K562 (cell line): ENCODE results near the gene NABP1. TPM values are rescaled to one million over a fixed set of nuclear protein-coding genes. Genes with fewer than 3 reads are reported as not detected.

ENCODE experiments used
- ADNP ChIP-seq: fragments of 200-800 bp; sonication (Bioruptor generic); IDR thresholded peaks from 2 replicates; pipeline ENCODE4 v1.6.1; 2016; ENCODE audit warnings: missing genetic modification characterization, missing compliant biosample characterization
- ATF6 ChIP-seq: sonication (generic); formaldehyde crosslinking; IDR thresholded peaks from 2 replicates; pipeline ENCODE4 v1.4.0; 2020; ENCODE audit warnings: mild to moderate bottlenecking, missing genetic modification reagents
- ATF7 ChIP-seq: fragments of 450-650 bp; IDR thresholded peaks from 2 replicates; pipeline ENCODE4 v1.7.1; 2014; ENCODE audit warnings: mild to moderate bottlenecking, moderate library complexity
- BRCA1 ChIP-seq, 2 experiments: fragments of 450-650 bp in 1 of 2; sonication (generic) in 1 of 2; formaldehyde crosslinking in 1 of 2; IDR thresholded peaks; 2 replicates each; pipeline versions ENCODE4 v1.5.0 to v1.6.1; 2017 to 2020; ENCODE audit warnings: mild to moderate bottlenecking in 1 of 2, missing genetic modification reagents in 1 of 2
- E2F8 ChIP-seq: fragments of 450-650 bp; IDR thresholded peaks from 2 replicates; pipeline ENCODE4 v1.7.1; 2018; ENCODE audit warnings: mild to moderate bottlenecking, low read depth; ENCODE audit not compliant: partially characterized antibody
- FOXJ2 ChIP-seq: fragments of 200-800 bp; sonication (Bioruptor generic); IDR thresholded peaks from 2 replicates; pipeline ENCODE4 v1.6.1; 2016; ENCODE audit warnings: missing genetic modification characterization, missing compliant biosample characterization
- FOXK2 ChIP-seq, 2 experiments: fragments of 450-650 bp; IDR thresholded peaks in 1 of 2; conservative IDR thresholded peaks in 1 of 2; 2 replicates each; pipeline ENCODE4 v1.6.1; 2016; ENCODE audit warnings: low read depth in 2 of 2, mild to moderate bottlenecking in 1 of 2
- KLF13 ChIP-seq: fragments of 450-650 bp; IDR thresholded peaks from 2 replicates; pipeline ENCODE4 v1.6.1; 2016; ENCODE audit warnings: missing genetic modification characterization, low read depth, mild to moderate bottlenecking, missing compliant biosample characterization, moderate library complexity, borderline replicate concordance
- MCM3 ChIP-seq: fragments of 450-650 bp; IDR thresholded peaks from 2 replicates; pipeline ENCODE4 v1.6.1; 2016
- MXI1 ChIP-seq: IDR thresholded peaks from 2 replicates; pipeline ENCODE4 v1.6.1; 2011; ENCODE audit warnings: low read depth, mild to moderate bottlenecking, improper control_type of control experiment, low read length
- NCOR1 ChIP-seq: fragments of 450-650 bp; IDR thresholded peaks from 2 replicates; pipeline ENCODE4 v1.6.1; 2016; ENCODE audit warnings: mild to moderate bottlenecking, moderate library complexity
- TSHZ1 ChIP-seq: fragments of 250-450 bp; sonication (Bioruptor Pico); IDR thresholded peaks from 2 replicates; pipeline ENCODE4 v1.4.0; 2020; ENCODE audit warnings: mild to moderate bottlenecking, moderate library complexity
- ZFPM2 ChIP-seq: fragments of 250-450 bp; sonication (Bioruptor Pico); IDR thresholded peaks from 2 replicates; pipeline ENCODE4 v1.5.1; 2022; ENCODE audit warnings: mild to moderate bottlenecking
- ZNF316 ChIP-seq: fragments of 450-650 bp; IDR thresholded peaks from 2 replicates; pipeline ENCODE4 v1.6.1; 2016
- ZNF384 ChIP-seq: IDR thresholded peaks from 2 replicates; pipeline ENCODE4 v1.6.1; 2012; ENCODE audit warnings: low read depth, low read length, improper control_type of control experiment
- ZNF398 ChIP-seq: fragments of 250-450 bp; sonication (Bioruptor Pico); IDR thresholded peaks from 2 replicates; pipeline ENCODE4 v1.8.0; 2021; ENCODE audit warnings: moderate library complexity, mild to moderate bottlenecking, inconsistent platforms
- ZNF644 ChIP-seq: fragments of 200-800 bp; sonication (Bioruptor generic); IDR thresholded peaks from 2 replicates; pipeline ENCODE4 v1.6.1; 2016; ENCODE audit warnings: low read depth, missing genetic modification characterization, missing compliant biosample characterization
- polyA plus RNA-seq, 8 experiments: library from polyadenylated mRNA; depleted of rRNA in 4 of 8; stranded (reverse) in 5 of 8; unstranded in 3 of 8; fragments of >200 nt; fragmentation: Nextera tagmentation in 2 of 8; fragmentation: Illumina TruSeq in 1 of 8; extraction: Ambion mirVana in 2 of 8; extraction: Trizol in 1 of 8; gene quantifications; 2 replicates each; pipeline versions ENCODE4 v1.2.1 to v1.2.3, GENCODE V29; 2011 to 2014; ENCODE audit warnings: inconsistent platforms in 1 of 8, missing spikeins in 1 of 8
- total RNA-seq, 7 experiments: library from RNA; depleted of rRNA in 6 of 7; stranded (reverse); fragments of >200 nt in 6 of 7; fragmentation: Illumina TruSeq in 2 of 7; extraction: Trizol in 2 of 7; gene quantifications; 2 replicates each; pipeline versions ENCODE4 v1.2.1 to v1.2.3, GENCODE V29; 2011 to 2021; ENCODE audit warnings: low replicate concordance in 1 of 7

Gene NABP1
- total and polyA plus RNA-seq, 9 of the 15 experiments (the other 6 are each of a cell fraction or from before 2014, with no cell fraction given) = 12.8 to 44.0 (median 20.2) TPM

GRCh38 chr2:191637182-191638078 is 40.5 kb upstream of the NABP1 start (continued):
- TF ChIP-seq TSHZ1 (CRISPR knock-in tag) = 0 out of 2 replicates have a peak, but pooled peaks have one; percentile 19
- no peak for TF ChIP-seq ZNF398 (CRISPR knock-in tag)
- peak; percentile 97 for TF ChIP-seq ZNF316
- TF ChIP-seq FOXK2 (conservative IDR thresholded peaks at IDR 0.05 in 1 of 2, IDR thresholded peaks at IDR 0.05 in 1 of 2; ENCODE audit: low read depth in 2 of 2) = peak; percentile 67 to 79
- no peak for TF ChIP-seq ADNP (tag)
- TF ChIP-seq NCOR1 = peak; percentile 73
- TF ChIP-seq FOXJ2 (tag) = peak; percentile 81
- no peak for TF ChIP-seq KLF13
- no peak for TF ChIP-seq ATF6 (CRISPR knock-in tag)
- no peak for TF ChIP-seq MXI1
- no peak for TF ChIP-seq E2F8
- no peak for TF ChIP-seq ZNF384
- no peak for TF ChIP-seq MCM3
- TF ChIP-seq ZNF644 (tag) = no peak
- TF ChIP-seq ZFPM2 (CRISPR knock-in tag) = no peak
- TF ChIP-seq BRCA1 (IDR thresholded peaks at IDR 0.05) = no peak
- TF ChIP-seq BRCA1 (CRISPR knock-in tag; IDR thresholded peaks at IDR 0.05) = no peak
- TF ChIP-seq ATF7 = peak; percentile 96
